ENCODE measurements around the gene TULP4. TPM values are rescaled to one million over a fixed set of nuclear protein-coding genes. Genes with fewer than 3 reads are reported as not detected.

Gene TULP4
- total RNA-seq, 1 experiment from 2014 or later = 21.5 TPM

DNA sequence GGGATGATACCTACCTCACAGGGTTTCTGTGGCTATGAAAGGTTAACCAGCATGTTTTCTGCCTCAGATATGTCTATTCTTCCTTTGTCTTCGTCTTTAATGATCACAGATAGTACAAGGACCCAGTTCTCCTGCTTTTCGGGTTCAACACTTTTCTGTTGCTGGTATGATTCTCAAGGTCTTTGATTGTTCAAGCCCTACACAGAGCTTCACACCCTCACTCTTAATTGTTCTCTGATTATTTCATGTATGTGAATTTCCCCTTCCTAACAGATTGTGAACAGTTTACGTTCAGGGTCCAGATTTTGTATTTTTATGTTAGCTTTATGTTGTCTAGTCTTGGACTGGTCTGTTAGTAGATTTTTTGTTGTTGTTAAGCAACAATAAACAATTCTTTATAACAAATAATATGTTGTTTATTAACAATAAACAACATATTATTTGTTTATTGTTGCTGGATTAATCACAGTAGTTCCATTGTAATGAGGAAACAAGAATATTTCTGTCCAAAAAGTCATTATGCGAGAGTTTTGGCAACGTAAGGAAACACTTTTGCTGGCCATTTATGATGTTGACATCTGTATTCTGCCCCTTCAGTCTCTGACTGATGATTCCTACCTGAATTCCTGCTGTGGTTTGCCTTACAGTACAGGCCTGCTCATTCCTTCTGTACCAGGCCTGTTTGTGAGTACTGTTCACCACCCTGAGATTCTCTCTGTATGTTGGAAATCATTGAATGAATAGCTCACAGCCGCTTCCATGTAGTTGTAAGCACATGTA, 27.2 kb upstream of the TULP4 start:
- Histone ChIP-seq H3K9ac (ENCODE audit: low read length) (no peak overlapping the region), H3K27ac (ENCODE audit: low read length) (no peak overlapping the region), H3K4me2 (ENCODE audit: low read length) (no peak overlapping the region), H2AFZ (ENCODE audit: low read length) (no peak overlapping the region), H3K9me3 (ENCODE audit: low read length) (no peaks in the 10 kb centered on the region), H3F3A (ENCODE audit: low read length, unreplicated experiment) (no peaks in the 10 kb centered on the region), H3K79me2 (ENCODE audit: low read length) (0 out of 2 replicates have a peak, but pooled peaks cover 4% of the 10 kb centered on the region), H3K27me3 (ENCODE audit: low read length) (no peaks in the 10 kb centered on the region), H3K36me3 (ENCODE audit: low read depth, low read length) (no peaks in the 10 kb centered on the region), H3K4me3 (ENCODE audit: low read length) (no peak overlapping the region), H3K9me2 (replicated peaks; ENCODE audit: low read length) (no peaks in the 10 kb centered on the region), H3K4me1 (ENCODE audit: insufficient read depth, low read length) (peaks cover 5% of the 10 kb centered on the region), H4K20me1 (ENCODE audit: low read length) (no peaks in the 10 kb centered on the region)
- intact Hi-C loops (cut with micrococcal nuclease) = no loop called here
- no TSS peak for BruUV-seq (replicated peaks)
- DNase-seq (no peak), ATAC-seq (no peak)
- ChIA-PET CTCF (no interaction called here), POLR2A (ENCODE audit: unreplicated experiment) (no interaction called here)
- TF ChIP-seq EZH2 (IDR thresholded peaks at IDR 0.05; ENCODE audit: low read length, unreplicated experiment) = no peak
- TF ChIP-seq, protein P1, sequence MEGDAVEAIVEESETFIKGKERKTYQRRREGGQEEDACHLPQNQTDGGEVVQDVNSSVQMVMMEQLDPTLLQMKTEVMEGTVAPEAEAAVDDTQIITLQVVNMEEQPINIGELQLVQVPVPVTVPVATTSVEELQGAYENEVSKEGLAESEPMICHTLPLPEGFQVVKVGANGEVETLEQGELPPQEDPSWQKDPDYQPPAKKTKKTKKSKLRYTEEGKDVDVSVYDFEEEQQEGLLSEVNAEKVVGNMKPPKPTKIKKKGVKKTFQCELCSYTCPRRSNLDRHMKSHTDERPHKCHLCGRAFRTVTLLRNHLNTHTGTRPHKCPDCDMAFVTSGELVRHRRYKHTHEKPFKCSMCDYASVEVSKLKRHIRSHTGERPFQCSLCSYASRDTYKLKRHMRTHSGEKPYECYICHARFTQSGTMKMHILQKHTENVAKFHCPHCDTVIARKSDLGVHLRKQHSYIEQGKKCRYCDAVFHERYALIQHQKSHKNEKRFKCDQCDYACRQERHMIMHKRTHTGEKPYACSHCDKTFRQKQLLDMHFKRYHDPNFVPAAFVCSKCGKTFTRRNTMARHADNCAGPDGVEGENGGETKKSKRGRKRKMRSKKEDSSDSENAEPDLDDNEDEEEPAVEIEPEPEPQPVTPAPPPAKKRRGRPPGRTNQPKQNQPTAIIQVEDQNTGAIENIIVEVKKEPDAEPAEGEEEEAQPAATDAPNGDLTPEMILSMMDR (conservative IDR thresholded peaks at IDR 0.05; ENCODE audit: low read depth, low read length) = no peak
- no peak for TF ChIP-seq EZH2phosphoT487 (IDR thresholded peaks at IDR 0.05; ENCODE audit: borderline replicate concordance, low read length)

DNA sequence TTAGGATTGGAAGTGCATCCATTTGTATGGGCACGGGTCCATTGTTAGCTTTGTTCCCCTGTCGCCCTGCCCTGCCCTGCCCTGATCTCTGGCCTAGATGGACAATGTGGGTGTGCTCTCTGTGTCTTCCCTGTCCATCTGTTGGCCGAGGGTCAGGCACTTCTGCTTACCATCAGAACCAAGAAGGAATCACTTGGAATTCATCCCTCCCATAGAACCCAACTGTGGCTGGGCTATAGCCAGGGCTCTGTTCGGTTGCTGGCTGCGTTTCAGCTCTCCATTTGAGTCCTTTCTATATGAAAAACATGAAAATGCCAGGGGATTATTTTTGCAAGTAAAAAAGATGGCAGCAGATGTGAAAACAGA, 26.6 kb upstream of the TULP4 start:
- no peak overlapping the region for H3K4me3 ChIP-seq (ENCODE audit: low read length)
- no peaks in the 10 kb centered on the region for H3K9me2 ChIP-seq (replicated peaks; ENCODE audit: low read length)
- no peaks in the 10 kb centered on the region for H4K20me1 ChIP-seq (ENCODE audit: low read length)
- intact Hi-C loops (cut with micrococcal nuclease) = no loop called here
- no peak for ATAC-seq
- no peak overlapping the region for H3K9ac ChIP-seq (ENCODE audit: low read length)
- CTCF ChIA-PET = interaction anchor here (0.7 kb wide), 1 partner anchor 196 kb away, joined by 3 read pairs; no protein-coding TSS in a partner anchor
- H2AFZ ChIP-seq (ENCODE audit: low read length) = no peak overlapping the region
- H3K9me3 ChIP-seq (ENCODE audit: low read length) = no peaks in the 10 kb centered on the region
- 0 out of 2 replicates have a peak, but pooled peaks cover 4% of the 10 kb centered on the region for H3K79me2 ChIP-seq (ENCODE audit: low read length)
- POLR2A ChIA-PET (ENCODE audit: unreplicated experiment) = no interaction called here
- no peaks in the 10 kb centered on the region for H3K27me3 ChIP-seq (ENCODE audit: low read length)
- no peak for TF ChIP-seq EZH2phosphoT487 (IDR thresholded peaks at IDR 0.05; ENCODE audit: borderline replicate concordance, low read length)
- TF ChIP-seq, protein P1 (conservative IDR thresholded peaks at IDR 0.05; ENCODE audit: low read depth, low read length) = no peak
- TF ChIP-seq EZH2 (IDR thresholded peaks at IDR 0.05; ENCODE audit: low read length, unreplicated experiment) = no peak
- no peaks in the 10 kb centered on the region for H3F3A ChIP-seq (ENCODE audit: low read length, unreplicated experiment)
- no peak overlapping the region for H3K27ac ChIP-seq (ENCODE audit: low read length)
- no peak overlapping the region for H3K4me2 ChIP-seq (ENCODE audit: low read length)
- no TSS peak for BruUV-seq (replicated peaks)
- H3K4me1 ChIP-seq (ENCODE audit: insufficient read depth, low read length) = peaks cover 5% of the 10 kb centered on the region
- H3K36me3 ChIP-seq (ENCODE audit: low read depth, low read length) = no peaks in the 10 kb centered on the region
- no peak for DNase-seq

DNA sequence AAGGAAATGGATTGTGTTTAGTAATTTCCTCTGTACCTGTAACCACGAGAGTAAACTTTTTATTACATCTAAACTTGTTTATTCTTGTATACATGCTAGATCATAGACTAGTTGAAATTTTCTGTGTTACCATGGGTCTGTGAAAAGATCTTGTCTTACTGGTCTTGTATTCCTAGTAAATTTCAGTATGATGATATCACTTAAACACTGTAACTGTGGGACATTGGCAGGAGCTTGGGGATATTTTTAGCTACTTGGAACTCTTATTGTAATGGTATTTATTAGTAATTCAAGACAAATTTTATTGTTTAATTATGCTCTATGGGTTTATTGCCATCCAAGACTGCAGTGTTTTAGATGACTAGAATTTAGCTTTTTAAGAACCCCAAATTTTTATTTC, 25.9 kb upstream of the TULP4 start:
- BruUV-seq (replicated peaks) = no TSS peak
- Histone ChIP-seq H3K27ac (ENCODE audit: low read length) (no peak overlapping the region), H3K9me3 (ENCODE audit: low read length) (no peaks in the 10 kb centered on the region), H3K27me3 (ENCODE audit: low read length) (no peaks in the 10 kb centered on the region), H3K79me2 (ENCODE audit: low read length) (0 out of 2 replicates have a peak, but pooled peaks cover 4% of the 10 kb centered on the region), H3K4me2 (ENCODE audit: low read length) (no peak overlapping the region), H3K4me1 (ENCODE audit: insufficient read depth, low read length) (peaks cover 5% of the 10 kb centered on the region), H3K9me2 (replicated peaks; ENCODE audit: low read length) (no peaks in the 10 kb centered on the region), H2AFZ (ENCODE audit: low read length) (no peak overlapping the region), H4K20me1 (ENCODE audit: low read length) (no peaks in the 10 kb centered on the region), H3K9ac (ENCODE audit: low read length) (no peak overlapping the region), H3K4me3 (ENCODE audit: low read length) (no peak overlapping the region), H3K36me3 (ENCODE audit: low read depth, low read length) (no peaks in the 10 kb centered on the region), H3F3A (ENCODE audit: low read length, unreplicated experiment) (no peaks in the 10 kb centered on the region)
- peak; percentile 8 for DNase-seq
- TF ChIP-seq EZH2phosphoT487 (IDR thresholded peaks at IDR 0.05; ENCODE audit: borderline replicate concordance, low read length) (no peak), EZH2 (IDR thresholded peaks at IDR 0.05; ENCODE audit: low read length, unreplicated experiment) (no peak)
- TF ChIP-seq, protein P1 (conservative IDR thresholded peaks at IDR 0.05; ENCODE audit: low read depth, low read length) = no peak
- intact Hi-C loops (cut with micrococcal nuclease) = no loop called here
- ChIA-PET CTCF (interaction anchor here (0.7 kb wide), 1 partner anchor 196 kb away, joined by 3 read pairs; no protein-coding TSS in a partner anchor), POLR2A (ENCODE audit: unreplicated experiment) (no interaction called here)
- ATAC-seq = peak; percentile 68

Measured in PC-3 (cell line).